NCI-H146 treated with DMSO at 0.1 percent for 48 hours (cell line): ENCODE data around the gene CHRNA10.
"Not testable (repeated sequence)": the region's sequence is repeated elsewhere in the genome, so short reads cannot be mapped to it uniquely, and the experiment has no call there.

ENCODE experiments used
- DNase-seq: peaks from one replicate; lab custom pipeline; 2025; ENCODE audit not compliant: unreplicated experiment; lab: John Stamatoyannopoulos, UW

CHRNA10 gene

GRCh38 chr11:3665336-3666022, 5.7 kb downstream of the CHRNA10 start:
- DNase-seq: no peak

GRCh38 chr11:3664032-3664630, 7.1 kb downstream of the CHRNA10 start:
- no peak for DNase-seq

DNA sequence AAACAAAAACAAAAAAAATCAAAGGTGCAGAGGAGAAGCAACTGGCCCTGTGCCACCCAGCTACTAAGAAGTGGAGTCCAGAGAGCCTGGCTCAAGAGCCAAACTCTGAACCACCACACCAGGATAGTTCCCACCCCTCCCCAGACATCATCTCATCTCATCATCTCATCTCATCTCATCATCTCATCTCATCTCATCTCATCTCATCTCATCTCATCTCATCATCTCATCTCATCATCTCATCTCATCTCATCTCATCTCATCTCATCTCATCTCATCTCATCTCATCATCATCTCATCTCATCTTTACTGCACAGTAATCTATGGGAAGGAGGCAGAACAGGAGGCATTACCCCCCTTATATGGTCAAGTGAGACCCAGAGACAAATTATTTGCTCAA, 8.3 kb downstream of the CHRNA10 start:
- no peak for DNase-seq

- DNase-seq: no peak
Observed at GRCh38 chr11:3660960-3661359, 10.2 kb downstream of the CHRNA10 start.

- peak; percentile 28 for DNase-seq
Observed at GRCh38 chr11:3659595-3660515, 11.3 kb downstream of the CHRNA10 start.

- no peak for DNase-seq
Observed at GRCh38 chr11:3658252-3658651, 12.9 kb downstream of the CHRNA10 start.

DNA sequence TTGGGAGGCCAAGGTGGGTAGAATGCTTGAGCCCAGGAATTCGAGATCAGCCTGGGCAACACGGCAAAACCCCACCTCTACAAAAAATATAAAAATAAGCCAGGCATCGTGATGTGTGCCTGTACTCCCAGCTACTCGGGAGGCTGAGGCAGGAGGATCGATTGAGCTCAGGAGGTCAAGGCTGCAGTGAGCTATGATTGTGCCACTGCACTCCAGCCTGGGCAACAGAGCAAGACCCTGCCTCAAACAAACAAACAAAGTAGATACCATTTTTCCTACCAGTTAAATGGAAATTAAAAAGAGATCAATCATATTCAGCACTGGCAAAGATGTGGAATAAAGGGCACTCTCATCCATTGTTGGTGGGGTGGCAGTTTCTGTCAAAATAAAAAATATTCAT, 13.9 kb downstream of the CHRNA10 start:
- DNase-seq: not testable (repeated sequence)

DNA sequence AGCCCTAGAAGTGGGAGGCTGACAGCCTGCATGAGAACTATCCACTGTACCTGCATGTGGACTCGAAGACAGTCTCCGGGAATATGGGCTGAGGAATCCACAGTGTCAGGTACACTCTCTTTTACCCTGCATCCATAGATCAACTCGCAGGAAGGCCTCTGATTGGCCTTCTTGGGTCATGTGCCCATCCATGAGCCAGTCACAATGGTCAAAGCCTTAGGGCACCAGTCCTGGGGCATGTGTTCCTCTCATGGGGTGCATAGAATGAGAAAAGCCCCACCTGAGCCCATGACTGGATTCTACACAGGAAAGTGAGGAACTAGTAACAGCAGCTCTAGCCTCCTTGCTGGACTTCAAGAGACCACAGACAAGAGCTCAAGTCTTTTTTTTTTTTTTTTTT, 15.6 kb downstream of the CHRNA10 start:
- no peak for DNase-seq

DNA sequence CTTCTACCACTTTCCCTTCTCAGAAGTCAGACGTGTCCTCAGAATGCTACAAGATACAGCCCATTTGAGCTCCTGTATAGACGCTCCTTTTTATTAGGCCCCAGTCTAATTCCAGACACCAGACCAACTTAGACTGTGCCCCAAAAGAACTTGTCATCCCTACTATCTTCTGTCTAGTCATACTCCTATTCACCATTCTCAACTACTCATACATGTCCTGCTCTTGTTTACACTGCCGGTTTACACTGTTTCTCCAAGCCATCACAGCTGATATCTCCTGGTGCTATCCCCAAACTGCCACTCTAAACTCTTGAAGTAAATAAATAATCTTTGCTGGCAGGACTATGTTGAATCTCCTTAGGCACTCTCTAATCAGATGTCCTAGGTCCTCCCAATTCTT, 18.7 kb downstream of the CHRNA10 start:
- not testable (repeated sequence) for DNase-seq

- DNase-seq: not testable (repeated sequence)
Observed at GRCh38 chr11:3649374-3649773, 21.8 kb downstream of the CHRNA10 start.

- DNase-seq: not testable (repeated sequence)
Observed at GRCh38 chr11:3648843-3649242, 22.3 kb downstream of the CHRNA10 start.

- no peak for DNase-seq
Observed at GRCh38 chr11:3645552-3645951, 25.6 kb downstream of the CHRNA10 start.

DNA sequence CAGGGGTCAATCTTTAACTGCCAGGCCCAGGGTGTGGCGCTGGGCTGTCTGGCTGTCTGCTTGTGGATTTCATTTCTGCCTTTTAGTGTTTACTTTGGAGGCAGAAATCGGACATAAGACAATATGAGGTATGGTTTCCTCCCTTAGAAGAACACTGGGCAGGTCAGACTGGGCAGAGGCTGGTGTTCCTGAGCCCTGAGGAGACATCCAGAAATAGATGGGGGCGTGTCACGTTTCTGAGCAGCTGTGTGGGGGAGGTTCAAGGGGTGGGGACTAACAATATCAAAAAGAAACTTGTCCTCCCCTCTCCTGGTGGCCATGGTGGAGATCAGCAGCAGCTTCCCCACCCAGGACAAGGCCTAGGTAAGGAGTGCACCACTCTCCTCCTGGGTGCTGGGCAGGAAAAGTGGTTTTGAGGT, 26.4 kb downstream of the CHRNA10 start, which contains the start of gene ART1:
TSS of gene ART1 (plus strand) at position 312 of the 419 bp plus-strand sequence. CDS start 14,086 bp downstream, outside the sequence.
- no peak for DNase-seq

- not testable (repeated sequence) for DNase-seq
Observed at GRCh38 chr11:3643102-3643546, 28.1 kb downstream of the CHRNA10 start.

GRCh38 chr11:3642071-3642951, 28.9 kb downstream of the CHRNA10 start:
- DNase-seq: peak; percentile 48

DNA sequence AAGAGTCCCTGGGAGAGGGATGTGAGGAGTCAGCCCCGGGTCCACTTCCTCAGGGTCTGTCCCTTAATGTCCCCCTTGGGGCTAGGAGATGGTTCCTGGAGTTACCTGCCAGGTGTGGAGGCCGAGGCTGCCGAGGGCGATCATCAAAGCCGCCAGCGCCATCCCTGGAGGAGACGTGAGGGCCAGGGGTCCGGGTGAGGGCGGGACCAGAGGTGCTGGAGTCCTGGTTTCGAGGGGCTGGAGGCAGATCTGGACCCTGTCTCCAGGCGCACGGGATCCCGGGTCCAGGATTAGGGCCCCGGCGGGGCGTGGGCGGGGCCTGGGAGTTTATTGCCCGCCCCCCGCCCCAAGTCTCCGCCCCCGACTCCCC, 29.5 kb downstream of the CHRNA10 start, which contains the start of gene ART5:
TSS of gene ART5 (minus strand) at position 292 of the 370 bp plus-strand sequence. CDS start at position 162, 130 bp downstream.
- DNase-seq: no peak

GRCh38 chr11:3641191-3641590, 30.0 kb downstream of the CHRNA10 start:
- DNase-seq: no peak

- DNase-seq: no peak
Observed at GRCh38 chr11:3639841-3640240, 31.3 kb downstream of the CHRNA10 start.

GRCh38 chr11:3638513-3638912, 32.7 kb downstream of the CHRNA10 start:
- no peak for DNase-seq

- no peak for DNase-seq
Observed at GRCh38 chr11:3637201-3637600, 34.0 kb downstream of the CHRNA10 start.
